ENCODE data around the gene PPP2CA. TPM values are rescaled to one million over a fixed set of nuclear protein-coding genes. Genes with fewer than 3 reads are reported as not detected.
"Not testable (repeated sequence)": the region's sequence is repeated elsewhere in the genome, so short reads cannot be mapped to it uniquely, and the experiment has no call there.

The PPP2CA gene
- polyA plus RNA-seq, 5 donors = 137 to 173 (median 147) TPM

DNA sequence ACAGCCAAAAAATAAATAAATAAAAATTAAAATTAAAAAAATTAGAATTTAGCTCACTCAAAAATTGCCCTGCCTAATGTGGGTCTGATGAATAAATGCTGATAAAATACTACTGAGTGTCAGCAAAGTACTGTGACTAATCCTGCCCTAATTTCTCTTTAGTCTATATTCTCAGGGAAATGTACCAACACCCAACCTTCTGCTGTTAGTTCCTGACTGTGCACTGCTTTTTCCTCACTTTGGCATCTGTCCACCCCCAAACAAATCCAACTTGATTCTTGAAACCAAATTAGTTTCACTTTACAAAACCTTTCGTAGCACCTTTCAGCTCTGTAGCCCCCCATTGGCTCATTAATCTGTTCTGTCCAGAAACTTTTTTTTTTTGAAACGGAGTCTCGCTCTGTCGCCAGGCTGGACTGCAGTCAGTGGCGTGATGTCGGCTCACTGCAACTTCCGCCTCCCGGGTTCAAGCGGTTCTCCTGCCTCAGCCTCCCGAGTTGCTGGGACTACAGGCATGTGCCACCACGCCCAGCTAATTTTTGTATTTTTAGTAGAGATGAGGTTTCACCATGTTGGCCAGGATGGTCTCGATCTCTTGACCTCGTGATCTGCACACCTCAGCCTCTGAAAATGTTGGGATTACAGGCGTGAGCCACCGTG lies 73.6 kb downstream of the PPP2CA start:
- not testable (repeated sequence) for DNase-seq

- DNase-seq = no peak
Observed at GRCh38 chr5:134151723-134152122, 74.2 kb downstream of the PPP2CA start.

DNA sequence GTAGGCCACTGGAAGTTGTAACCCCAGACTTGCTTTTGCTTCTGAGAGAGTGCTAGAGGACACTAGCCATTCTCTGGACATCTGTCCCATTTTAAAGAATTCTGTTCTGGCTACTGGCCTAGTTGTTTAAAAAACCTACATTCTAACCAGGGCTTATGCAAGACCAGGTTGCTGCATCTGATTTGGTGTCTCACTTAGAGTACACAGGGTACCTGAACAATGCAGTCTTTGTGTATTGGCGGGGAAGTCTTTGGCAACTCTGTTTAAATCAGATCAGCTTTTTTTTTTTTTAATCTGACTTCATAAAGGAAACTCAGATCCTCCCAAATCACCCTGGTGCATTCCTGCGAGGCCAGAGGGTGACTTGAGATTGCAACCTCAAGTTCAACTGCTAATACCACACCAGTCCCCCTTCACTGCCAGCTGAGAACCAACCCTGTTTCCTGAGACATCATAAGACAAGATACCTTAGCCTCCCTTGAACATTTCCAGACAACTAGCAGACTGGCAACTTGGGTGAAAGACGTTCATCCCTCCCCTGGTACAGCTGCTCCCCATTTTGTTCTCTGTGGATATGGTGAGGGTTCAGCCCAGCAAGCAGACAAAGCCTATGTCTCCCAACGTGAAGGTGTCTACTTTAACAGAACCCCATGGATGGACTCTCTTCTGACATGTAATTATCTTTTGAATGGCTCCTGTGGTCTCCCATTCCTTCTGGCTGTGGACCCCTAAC lies 76.1 kb downstream of the PPP2CA start:
- no peak for DNase-seq

DNA sequence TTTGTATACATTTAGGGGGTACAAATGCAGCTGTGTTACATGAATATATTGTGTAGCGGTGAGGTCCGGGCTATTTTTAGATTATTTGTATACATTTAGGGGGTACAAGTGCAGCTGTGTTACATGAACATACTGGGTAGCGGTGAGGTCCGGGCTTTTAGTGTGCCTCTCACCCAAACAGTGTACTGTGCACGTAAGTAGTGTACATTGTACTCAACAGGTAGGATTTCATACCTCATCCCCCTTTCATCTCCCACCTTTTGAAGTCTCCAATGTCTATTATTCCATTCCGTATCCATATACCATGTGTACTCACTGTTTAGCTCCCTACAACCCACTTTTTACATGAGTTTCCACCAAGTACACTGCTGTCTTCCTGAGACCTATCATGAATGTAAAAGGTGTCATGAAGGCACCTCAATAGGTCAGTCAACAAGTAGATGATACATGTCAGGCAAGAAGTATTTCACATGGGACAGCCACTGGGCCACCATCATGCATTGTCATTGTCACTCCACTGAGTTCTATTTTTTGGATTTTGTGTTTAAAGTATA lies 76.8 kb downstream of the PPP2CA start:
- DNase-seq = no peak

DNA sequence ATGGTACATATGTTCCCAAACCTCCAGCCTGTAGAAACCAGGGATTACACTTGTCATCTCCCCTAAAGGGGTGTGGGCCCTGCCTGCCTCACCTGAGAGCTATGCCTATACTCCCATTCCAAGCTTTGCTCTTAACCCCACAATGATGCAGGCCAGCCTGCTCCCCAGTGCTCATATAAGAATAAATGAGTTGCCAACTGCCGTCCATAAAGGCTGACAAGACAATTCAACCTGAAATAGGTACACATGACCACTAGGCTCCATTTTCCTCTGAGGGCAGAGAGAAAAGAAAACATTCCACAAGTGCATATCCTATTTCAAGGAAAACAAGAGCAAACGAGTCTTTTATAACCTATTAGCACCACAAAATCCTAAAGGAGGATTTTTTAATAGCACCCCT lies 77.6 kb downstream of the PPP2CA start:
- no peak for DNase-seq

GRCh38 chr5:134146651-134147518 lies 79.0 kb downstream of the PPP2CA start:
- DNase-seq = peak in 1 of 2 donors; percentile 48

GRCh38 chr5:134145779-134146581 lies 79.9 kb downstream of the PPP2CA start:
- DNase-seq = peak; percentile 40 to 57

- DNase-seq = no peak
Observed at GRCh38 chr5:134145041-134145757, 80.7 kb downstream of the PPP2CA start.

Other genes with a start within 250 kb of the PPP2CA start
- gene VDAC1, start 221.1 kb downstream of the PPP2CA start, polyA plus RNA-seq (ENCODE audit: insufficient read depth in 1 of 5, insufficient read length in 5 of 5, low replicate concordance in 1 of 5) = 100 to 1,000 TPM; 123 to 136 (median 129) TPM
- gene TCF7, start 111.4 kb downstream of the PPP2CA start, polyA plus RNA-seq (ENCODE audit: insufficient read depth in 1 of 5, insufficient read length in 5 of 5, low replicate concordance in 1 of 5) = 10 to 100 TPM; 14.9 to 18.9 (median 16.4) TPM
- 100 to 1,000 TPM; 538 to 706 (median 552) TPM for gene SKP1, start 49.1 kb downstream of the PPP2CA start, polyA plus RNA-seq (ENCODE audit: insufficient read depth in 1 of 5, insufficient read length in 5 of 5, low replicate concordance in 1 of 5)
- gene CDKL3, start 141.1 kb upstream of the PPP2CA start, polyA plus RNA-seq (ENCODE audit: insufficient read depth in 1 of 5, insufficient read length in 5 of 5, low replicate concordance in 1 of 5) = 1 to 10 TPM; 5.1 to 7.0 (median 5.8) TPM
- gene UBE2B, start 145.5 kb upstream of the PPP2CA start, polyA plus RNA-seq (ENCODE audit: insufficient read depth in 1 of 5, insufficient read length in 5 of 5, low replicate concordance in 1 of 5) = 100 to 1,000 TPM; 111 to 154 (median 126) TPM
- 10 to 100 TPM; 25.8 to 28.7 (median 26.3) TPM for gene CDKN2AIPNL, start 185.8 kb upstream of the PPP2CA start, polyA plus RNA-seq (ENCODE audit: insufficient read depth in 1 of 5, insufficient read length in 5 of 5, low replicate concordance in 1 of 5)